Upper lobe of left lung (tissue), 4 donors: Measurements from ENCODE around the gene CASP3.
"Not testable (repeated sequence)": the region's sequence is repeated elsewhere in the genome, so short reads cannot be mapped to it uniquely, and the experiment has no call there.

Experiments used
- POLR2A ChIP-seq, 4 donors: fragments of 450-650 bp; IDR thresholded peaks; one replicate each; pipeline ENCODE4 v1.5.1; 2016 to 2017; ENCODE audit warnings: antibody characterized with exemption in 4 of 4, mild to moderate bottlenecking in 2 of 4
- TF ChIP-seq, protein P1 (sequence below), 6 experiments: fragments of 450-650 bp in 4 of 6; fragments of 200-600 bp in 2 of 6; sonication (generic) in 2 of 6; IDR thresholded peaks; one replicate each; pipeline ENCODE4 v1.5.1; 2016 to 2019; ENCODE audit warnings: antibody characterized with exemption in 6 of 6

DNA sequence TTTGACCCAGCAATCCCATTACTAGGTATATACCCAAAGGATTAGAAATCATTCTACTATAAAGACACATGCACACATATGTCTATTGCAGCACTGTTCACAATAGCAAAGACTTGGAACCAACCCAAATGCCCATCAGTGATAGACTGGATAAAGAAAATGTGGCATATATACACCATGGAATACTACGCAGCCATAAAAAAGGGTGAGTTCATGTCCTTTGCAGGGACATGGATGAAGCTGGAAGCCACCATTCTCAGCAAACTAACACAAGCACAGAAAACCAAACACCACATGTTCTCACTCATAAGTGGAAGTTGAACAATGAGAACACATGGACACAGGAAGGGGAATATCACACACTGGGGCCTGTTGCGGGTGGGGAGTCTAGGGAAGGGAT, 41.8 kb downstream of the CASP3 start:
- not testable (repeated sequence) for TF ChIP-seq POLR2A (IDR thresholded peaks at IDR 0.05)
- TF ChIP-seq, protein P1, sequence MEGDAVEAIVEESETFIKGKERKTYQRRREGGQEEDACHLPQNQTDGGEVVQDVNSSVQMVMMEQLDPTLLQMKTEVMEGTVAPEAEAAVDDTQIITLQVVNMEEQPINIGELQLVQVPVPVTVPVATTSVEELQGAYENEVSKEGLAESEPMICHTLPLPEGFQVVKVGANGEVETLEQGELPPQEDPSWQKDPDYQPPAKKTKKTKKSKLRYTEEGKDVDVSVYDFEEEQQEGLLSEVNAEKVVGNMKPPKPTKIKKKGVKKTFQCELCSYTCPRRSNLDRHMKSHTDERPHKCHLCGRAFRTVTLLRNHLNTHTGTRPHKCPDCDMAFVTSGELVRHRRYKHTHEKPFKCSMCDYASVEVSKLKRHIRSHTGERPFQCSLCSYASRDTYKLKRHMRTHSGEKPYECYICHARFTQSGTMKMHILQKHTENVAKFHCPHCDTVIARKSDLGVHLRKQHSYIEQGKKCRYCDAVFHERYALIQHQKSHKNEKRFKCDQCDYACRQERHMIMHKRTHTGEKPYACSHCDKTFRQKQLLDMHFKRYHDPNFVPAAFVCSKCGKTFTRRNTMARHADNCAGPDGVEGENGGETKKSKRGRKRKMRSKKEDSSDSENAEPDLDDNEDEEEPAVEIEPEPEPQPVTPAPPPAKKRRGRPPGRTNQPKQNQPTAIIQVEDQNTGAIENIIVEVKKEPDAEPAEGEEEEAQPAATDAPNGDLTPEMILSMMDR (IDR thresholded peaks at IDR 0.05), result not testable (repeated sequence)
